Nephron progenitor cell (in vitro differentiated cells): Measurements from ENCODE around the gene CIAO3.
A peak's percentile ranks its signal among the peaks of the same experiment; 100 is the strongest.

ENCODE experiments used
- DNase-seq: peaks from one replicate; pipeline ENCODE4 v3.0.0; 2021
- H3K27ac Mint-ChIP-seq: 2 replicates; pipeline ENCODE4 v1.8.0; 2021; ENCODE audit warnings: mild to moderate bottlenecking, moderate library complexity, mixed read lengths
- H3K27me3 Mint-ChIP-seq: 2 replicates; pipeline ENCODE4 v1.8.0; 2021; ENCODE audit warnings: mild to moderate bottlenecking, low read depth, mixed read lengths; ENCODE audit not compliant: poor library complexity
- H3K36me3 Mint-ChIP-seq: 2 replicates; pipeline ENCODE4 v1.8.0; 2021; ENCODE audit warnings: low read depth, mixed read lengths
- H3K4me1 Mint-ChIP-seq: 2 replicates; pipeline ENCODE4 v1.8.0; 2021; ENCODE audit warnings: mixed read lengths
- H3K4me3 Mint-ChIP-seq: 2 replicates; pipeline ENCODE4 v1.8.0; 2021; ENCODE audit warnings: mild to moderate bottlenecking, moderate library complexity, mixed read lengths
- H3K9me3 Mint-ChIP-seq: 2 replicates; pipeline ENCODE4 v1.8.0; 2021; ENCODE audit warnings: mild to moderate bottlenecking, moderate library complexity, mixed read lengths
- TF ChIP-seq, protein P1 (sequence below): fragments of 200-600 bp; sonication (generic); IDR thresholded peaks from 2 replicates; pipeline ENCODE4 v1.5.0; 2021; ENCODE audit warnings: antibody characterized with exemption

Gene CIAO3

GRCh38 chr16:727291-727977 lies 13.4 kb downstream of the CIAO3 start:
- Mint-ChIP-seq H3K9me3 (no peaks in the 10 kb centered on the region), H3K27ac (no peak overlapping the region), H3K4me3 (no peak overlapping the region), H3K4me1 (no peaks in the 10 kb centered on the region), H3K36me3 (no peaks in the 10 kb centered on the region), H3K27me3 (peaks cover 12% of the 10 kb centered on the region)
- TF ChIP-seq, protein P1, sequence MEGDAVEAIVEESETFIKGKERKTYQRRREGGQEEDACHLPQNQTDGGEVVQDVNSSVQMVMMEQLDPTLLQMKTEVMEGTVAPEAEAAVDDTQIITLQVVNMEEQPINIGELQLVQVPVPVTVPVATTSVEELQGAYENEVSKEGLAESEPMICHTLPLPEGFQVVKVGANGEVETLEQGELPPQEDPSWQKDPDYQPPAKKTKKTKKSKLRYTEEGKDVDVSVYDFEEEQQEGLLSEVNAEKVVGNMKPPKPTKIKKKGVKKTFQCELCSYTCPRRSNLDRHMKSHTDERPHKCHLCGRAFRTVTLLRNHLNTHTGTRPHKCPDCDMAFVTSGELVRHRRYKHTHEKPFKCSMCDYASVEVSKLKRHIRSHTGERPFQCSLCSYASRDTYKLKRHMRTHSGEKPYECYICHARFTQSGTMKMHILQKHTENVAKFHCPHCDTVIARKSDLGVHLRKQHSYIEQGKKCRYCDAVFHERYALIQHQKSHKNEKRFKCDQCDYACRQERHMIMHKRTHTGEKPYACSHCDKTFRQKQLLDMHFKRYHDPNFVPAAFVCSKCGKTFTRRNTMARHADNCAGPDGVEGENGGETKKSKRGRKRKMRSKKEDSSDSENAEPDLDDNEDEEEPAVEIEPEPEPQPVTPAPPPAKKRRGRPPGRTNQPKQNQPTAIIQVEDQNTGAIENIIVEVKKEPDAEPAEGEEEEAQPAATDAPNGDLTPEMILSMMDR, result no peak
- DNase-seq, result no peak

GRCh38 chr16:726438-727290 lies 14.1 kb downstream of the CIAO3 start, which contains the start of the genes CCDC78 and HAGHL:
Gene CCDC78, minus strand, starts transcription at chr16:726443. Its CDS starts 76 bp downstream, at chr16:726367.
Gene HAGHL, plus strand, starts transcription at chr16:727106. Its CDS starts 404 bp downstream, at chr16:727510.
- Mint-ChIP-seq H3K27me3 (peaks cover 12% of the 10 kb centered on the region), H3K9me3 (no peaks in the 10 kb centered on the region), H3K27ac (no peak within 1 kb of the TSS), H3K36me3 (no peaks in the 10 kb centered on the region), H3K4me3 (peak within 1 kb of the TSS; percentile 72), H3K4me1 (no peaks in the 10 kb centered on the region)
- TF ChIP-seq, protein P1, result no peak
- peak; percentile 90 for DNase-seq

GRCh38 chr16:726188-726437 lies 14.7 kb downstream of the CIAO3 start:
- H3K27me3 Mint-ChIP-seq, result peaks cover 12% of the 10 kb centered on the region
- H3K4me1 Mint-ChIP-seq, result no peaks in the 10 kb centered on the region
- no peaks in the 10 kb centered on the region for H3K36me3 Mint-ChIP-seq
- no peaks in the 10 kb centered on the region for H3K9me3 Mint-ChIP-seq
- TF ChIP-seq, protein P1, result no peak
- DNase-seq, result no peak
- H3K4me3 Mint-ChIP-seq, result peak overlapping the region; percentile 72
- no peak overlapping the region for H3K27ac Mint-ChIP-seq

DNA sequence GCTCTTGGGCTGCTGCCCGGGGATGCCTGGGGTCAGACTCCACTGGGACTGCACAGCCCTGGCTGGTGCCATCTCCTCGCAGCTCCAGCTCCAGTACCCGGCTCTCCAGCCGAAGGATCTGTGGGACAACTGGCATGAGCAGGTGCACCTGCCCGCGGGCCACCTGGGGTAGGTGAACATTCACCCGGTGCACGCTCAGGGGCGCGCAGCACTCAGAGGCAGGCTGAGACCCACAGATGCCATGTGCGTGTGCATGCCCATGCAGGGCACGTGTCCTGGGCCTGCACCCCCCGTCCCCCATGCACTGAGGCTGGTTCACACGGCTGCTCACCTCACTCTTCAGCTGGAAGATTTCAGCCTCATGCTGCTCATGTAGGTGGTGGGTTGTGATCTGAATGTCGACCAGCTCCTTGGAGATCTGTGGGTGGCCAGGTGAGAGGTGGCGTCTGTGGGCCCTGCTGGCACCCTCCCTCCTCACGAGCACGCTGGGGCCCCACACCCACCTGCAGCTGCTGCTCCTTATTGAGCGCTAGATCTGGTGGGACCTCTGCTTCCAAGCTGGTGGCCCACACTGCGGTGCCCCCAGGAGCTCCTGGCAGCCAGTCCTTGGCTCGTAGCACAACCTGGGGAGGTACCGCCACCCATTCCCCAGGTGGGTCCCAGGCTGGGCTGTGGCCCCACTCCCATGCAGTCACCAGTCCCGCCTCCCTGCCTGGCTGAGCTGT lies 15.2 kb downstream of the CIAO3 start:
- Mint-ChIP-seq H3K9me3 (no peaks in the 10 kb centered on the region), H3K4me3 (no peak overlapping the region), H3K27me3 (peaks cover 12% of the 10 kb centered on the region), H3K36me3 (no peaks in the 10 kb centered on the region), H3K4me1 (no peaks in the 10 kb centered on the region), H3K27ac (no peak overlapping the region)
- no peak for DNase-seq
- TF ChIP-seq, protein P1, result no peak

GRCh38 chr16:725041-725376 lies 15.8 kb downstream of the CIAO3 start:
- Mint-ChIP-seq H3K4me1 (peaks cover 4% of the 10 kb centered on the region), H3K27me3 (peaks cover 12% of the 10 kb centered on the region), H3K27ac (no peak overlapping the region), H3K36me3 (no peaks in the 10 kb centered on the region), H3K4me3 (no peak overlapping the region), H3K9me3 (no peaks in the 10 kb centered on the region)
- TF ChIP-seq, protein P1, result no peak
- no peak for DNase-seq
